Measurements from ENCODE around the gene TBC1D22A. TPM values are rescaled to one million over a fixed set of nuclear protein-coding genes. Genes with fewer than 3 reads are reported as not detected.

Gene TBC1D22A
- total RNA-seq, 1 donor from 2014 or later: 87.8 TPM

GRCh38 chr22:47100646-47101200 is 338.3 kb downstream of the TBC1D22A start:
- no peak for TF ChIP-seq CTCF (IDR thresholded peaks at IDR 0.05)
- Histone ChIP-seq H3K27ac (no peak overlapping the region), H3K9me3 (no peaks in the 10 kb centered on the region)

GRCh38 chr22:47101321-47101885 is 339.0 kb downstream of the TBC1D22A start:
- Histone ChIP-seq H3K36me3 (no peaks in the 10 kb centered on the region), H3K27ac (no peak overlapping the region), H3K27me3 (no peaks in the 10 kb centered on the region), H3K4me3 (no peak overlapping the region), H3K4me1 (no peaks in the 10 kb centered on the region), H3K9me3 (no peaks in the 10 kb centered on the region)
- no peak for DNase-seq (ENCODE audit: low spot score in 2 of 2)
- no peak for TF ChIP-seq CTCF (IDR thresholded peaks at IDR 0.05)
- intact Hi-C loops (cut with DNase I): no loop called here

More at GRCh38 chr22:47100646-47101200, 338.3 kb downstream of the TBC1D22A start:
- DNase-seq (ENCODE audit: low spot score in 2 of 2): no peak
- H3K4me1 ChIP-seq: no peaks in the 10 kb centered on the region
- no peaks in the 10 kb centered on the region for H3K27me3 ChIP-seq
- H3K4me3 ChIP-seq: no peak overlapping the region
- no peaks in the 10 kb centered on the region for H3K36me3 ChIP-seq
- intact Hi-C loops (cut with DNase I): no loop called here

DNA sequence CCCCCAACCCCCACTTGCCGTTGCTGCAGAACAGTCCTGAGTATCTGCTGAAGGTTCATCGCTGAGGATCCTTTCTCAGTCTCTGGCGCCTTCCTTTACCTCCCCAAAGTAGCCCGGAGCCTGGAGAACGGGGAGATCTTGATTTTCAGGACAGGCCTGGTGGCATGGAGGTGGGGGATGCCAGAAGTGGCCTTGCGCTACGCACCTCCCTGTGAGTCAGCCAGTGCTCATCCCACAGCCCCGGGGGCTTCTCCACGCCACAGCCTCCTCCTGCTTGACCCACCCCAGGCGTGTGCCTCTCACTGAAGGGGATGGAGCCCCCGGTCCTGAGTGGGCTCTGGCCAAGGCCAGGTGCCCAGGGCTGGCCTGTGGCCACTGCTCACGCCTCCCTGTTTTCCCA is 339.6 kb downstream of the TBC1D22A start:
- no peak for TF ChIP-seq CTCF (IDR thresholded peaks at IDR 0.05)
- Histone ChIP-seq H3K9me3 (no peaks in the 10 kb centered on the region), H3K4me1 (no peaks in the 10 kb centered on the region), H3K27me3 (no peaks in the 10 kb centered on the region), H3K4me3 (no peak overlapping the region), H3K27ac (no peak overlapping the region), H3K36me3 (no peaks in the 10 kb centered on the region)
- DNase-seq (ENCODE audit: low spot score in 2 of 2): no peak
- intact Hi-C loops (cut with DNase I): no loop called here

GRCh38 chr22:47102648-47103047 is 340.2 kb downstream of the TBC1D22A start:
- no peak for TF ChIP-seq CTCF (IDR thresholded peaks at IDR 0.05)
- intact Hi-C loops (cut with DNase I): no loop called here
- H3K27ac ChIP-seq: no peak overlapping the region
- DNase-seq (ENCODE audit: low spot score in 2 of 2): no peak
- H3K36me3 ChIP-seq: no peaks in the 10 kb centered on the region
- no peaks in the 10 kb centered on the region for H3K4me1 ChIP-seq
- no peaks in the 10 kb centered on the region for H3K27me3 ChIP-seq
- no peaks in the 10 kb centered on the region for H3K9me3 ChIP-seq
- H3K4me3 ChIP-seq: no peak overlapping the region

- H3K4me3 ChIP-seq: no peak overlapping the region
- no peaks in the 10 kb centered on the region for H3K9me3 ChIP-seq
- H3K4me1 ChIP-seq: no peaks in the 10 kb centered on the region
- DNase-seq (ENCODE audit: low spot score in 2 of 2): no peak
- no peaks in the 10 kb centered on the region for H3K27me3 ChIP-seq
- H3K27ac ChIP-seq: no peak overlapping the region
- no peaks in the 10 kb centered on the region for H3K36me3 ChIP-seq
- TF ChIP-seq CTCF (IDR thresholded peaks at IDR 0.05): no peak
- intact Hi-C loops (cut with DNase I): no loop called here
Measured at GRCh38 chr22:47105085-47105484, 342.6 kb downstream of the TBC1D22A start.

Data from ascending aorta (tissue), 2 donors.